Activated CD4-positive, alpha-beta T cell treated with anti-CD3 and anti-CD28 coated beads for 1 hour (primary cell): ENCODE results near the gene NR5A2.

Experiments
- DNase-seq: peaks from one replicate; pipeline ENCODE4 v3.0.0-alpha.2; 2020

The NR5A2 gene

DNA sequence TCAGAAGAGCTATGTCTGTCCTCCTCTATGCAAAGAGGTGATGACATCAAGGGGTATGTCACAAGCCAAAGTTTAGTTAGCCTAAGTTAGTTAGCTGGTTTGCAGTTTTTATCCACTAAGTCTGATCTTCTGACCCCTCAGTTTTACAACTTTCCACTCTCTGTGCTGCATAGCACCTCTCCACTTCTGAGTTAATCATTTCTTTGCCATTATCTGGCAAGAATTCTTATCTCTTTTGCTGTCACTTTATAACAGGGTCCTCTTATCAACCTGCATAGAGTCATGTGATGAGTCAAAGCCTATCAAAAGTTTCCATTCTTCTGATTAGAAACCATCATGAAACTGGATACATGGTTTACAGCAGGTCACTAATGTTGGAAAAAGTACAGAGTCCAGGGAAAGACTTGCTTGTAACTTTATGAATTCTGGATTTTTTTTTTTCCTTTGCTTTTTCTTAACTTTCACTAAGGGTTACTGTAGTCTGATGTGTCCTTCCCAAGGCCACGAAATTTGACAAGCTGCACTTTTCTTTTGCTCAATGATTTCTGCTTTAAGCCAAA is at the start of gene NR5A2:
TSS of gene NR5A2 (plus strand) at position 447 of the 560 bp plus-strand sequence. CDS start 138 bp downstream, outside the sequence.
- no peak for DNase-seq

DNA sequence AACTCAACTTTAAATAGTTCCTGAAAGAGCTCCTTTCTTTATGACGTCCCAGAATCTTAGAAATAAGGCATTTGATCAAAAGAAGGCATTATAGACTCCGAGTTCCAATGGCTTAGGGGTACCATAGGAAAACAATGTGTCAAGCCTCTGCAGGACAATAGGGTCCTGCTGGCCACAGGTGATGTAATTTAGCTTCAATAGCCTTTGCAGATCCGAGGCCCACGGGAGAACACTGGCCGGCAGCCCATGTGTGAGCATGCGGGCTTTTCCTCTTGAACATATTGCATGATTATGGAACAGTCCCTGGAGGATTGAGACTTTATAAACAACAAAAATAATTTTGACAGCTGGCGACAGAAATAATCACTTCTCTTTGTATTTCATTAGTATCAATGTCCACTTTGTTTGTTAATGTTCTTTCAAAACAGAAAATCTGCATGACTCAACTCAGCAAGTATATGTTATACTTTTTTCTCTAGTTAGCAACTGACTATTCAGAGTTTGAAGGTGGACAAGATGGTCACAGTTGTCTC is 49.0 kb upstream of the NR5A2 start:
- DNase-seq: no peak

DNA sequence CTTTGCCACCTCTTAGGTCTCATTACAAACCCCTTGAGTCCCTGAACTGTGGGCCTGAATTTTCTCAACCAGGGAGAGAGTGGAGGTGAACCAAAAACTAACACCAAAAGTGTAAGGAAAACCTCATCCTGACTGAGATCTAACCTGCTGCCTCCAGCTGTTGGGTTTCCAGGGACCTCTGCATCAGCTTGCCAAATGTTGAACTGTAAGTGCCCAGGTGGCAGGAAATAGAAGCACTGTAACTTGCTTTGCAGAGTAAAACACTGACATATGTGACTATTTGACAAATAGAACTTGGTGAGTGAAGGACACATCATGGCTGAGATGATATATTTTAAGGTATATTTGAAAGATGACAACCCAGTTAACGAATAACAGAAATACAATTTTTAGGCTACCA is 48.4 kb upstream of the NR5A2 start:
- no peak for DNase-seq

DNA sequence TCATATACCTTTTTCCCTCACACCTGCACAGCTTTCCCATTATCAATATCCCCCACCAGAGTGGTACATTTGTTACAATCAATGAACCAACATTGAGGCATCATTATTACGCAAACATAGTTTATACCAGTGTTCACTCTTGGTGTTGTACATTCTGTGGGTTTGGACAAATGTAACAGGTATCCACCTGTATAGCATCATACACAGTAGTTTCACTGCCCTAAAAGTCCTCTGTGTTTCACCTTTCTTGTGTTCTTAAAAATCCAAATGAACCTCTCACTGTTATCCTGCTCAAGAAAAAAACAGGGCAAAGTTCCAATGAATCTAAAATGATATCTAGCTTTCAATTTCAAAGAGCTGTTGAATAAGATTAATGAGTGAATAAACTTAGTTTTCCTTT is 45.9 kb upstream of the NR5A2 start:
- no peak for DNase-seq

DNA sequence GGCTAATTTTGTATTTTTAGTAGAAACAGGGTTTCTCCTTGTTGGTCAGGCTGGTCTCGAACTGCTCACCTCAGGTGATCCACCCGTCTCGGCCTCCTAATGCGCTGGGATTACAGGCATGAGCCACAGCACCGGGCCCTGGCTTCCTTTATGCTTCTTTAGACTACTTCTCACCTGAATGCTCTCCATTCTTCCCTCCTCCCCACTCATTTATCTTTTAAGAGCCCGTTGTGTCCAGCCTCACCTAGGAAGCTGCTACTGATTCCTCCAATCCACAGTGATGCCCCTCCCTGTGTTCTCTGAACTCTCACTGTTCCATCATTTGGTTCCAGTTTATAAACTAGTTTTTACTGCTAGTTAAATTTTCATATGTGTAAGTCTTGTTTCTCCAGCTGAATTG is 44.9 kb upstream of the NR5A2 start:
- DNase-seq: no peak

DNA sequence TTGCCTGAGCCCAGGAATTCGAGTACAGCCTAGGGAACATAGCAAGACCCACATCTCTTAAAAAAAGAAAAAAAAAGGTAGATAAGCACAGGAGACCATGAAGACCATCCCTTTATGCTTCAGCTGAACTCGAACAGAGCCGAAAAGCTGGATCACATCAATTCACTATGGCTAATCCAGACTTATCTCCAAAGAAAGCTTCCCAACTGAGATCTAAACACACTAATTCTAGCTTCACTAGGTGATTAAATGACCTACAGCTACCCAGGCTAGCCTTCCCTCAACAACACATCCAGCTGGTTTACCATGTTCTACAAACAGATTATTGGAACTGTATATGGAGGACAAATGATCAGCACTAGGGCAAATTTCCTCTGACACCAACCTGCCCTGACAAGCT is 44.0 kb upstream of the NR5A2 start:
- DNase-seq: no peak

DNA sequence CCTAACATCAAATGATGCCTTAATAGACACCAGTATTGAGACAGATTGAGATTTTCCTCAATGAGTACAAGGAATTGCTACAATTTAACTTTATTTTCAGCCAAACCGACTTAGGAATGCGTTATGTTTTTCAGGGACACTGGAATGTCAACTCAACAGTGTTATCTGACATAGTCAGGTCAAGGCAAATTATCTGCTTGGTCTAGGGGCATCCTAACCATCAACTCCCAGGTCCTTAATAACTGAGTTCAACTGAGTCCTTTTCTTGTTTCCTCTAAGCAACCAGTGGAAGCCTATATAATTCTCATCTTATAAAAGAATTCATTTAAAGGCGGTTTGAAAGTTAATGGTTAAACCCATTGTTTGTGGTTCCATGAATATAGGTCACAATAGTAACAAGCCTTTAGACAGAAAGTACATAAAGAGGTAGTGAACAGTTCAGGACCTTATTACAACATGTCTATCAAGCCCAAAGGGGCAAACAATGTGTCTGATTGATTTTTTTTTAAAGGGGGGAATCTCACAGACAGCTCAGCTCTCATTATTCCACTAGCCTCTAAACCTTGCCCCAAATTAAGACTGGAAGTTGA is 32.3 kb upstream of the NR5A2 start:
- no peak for DNase-seq

DNA sequence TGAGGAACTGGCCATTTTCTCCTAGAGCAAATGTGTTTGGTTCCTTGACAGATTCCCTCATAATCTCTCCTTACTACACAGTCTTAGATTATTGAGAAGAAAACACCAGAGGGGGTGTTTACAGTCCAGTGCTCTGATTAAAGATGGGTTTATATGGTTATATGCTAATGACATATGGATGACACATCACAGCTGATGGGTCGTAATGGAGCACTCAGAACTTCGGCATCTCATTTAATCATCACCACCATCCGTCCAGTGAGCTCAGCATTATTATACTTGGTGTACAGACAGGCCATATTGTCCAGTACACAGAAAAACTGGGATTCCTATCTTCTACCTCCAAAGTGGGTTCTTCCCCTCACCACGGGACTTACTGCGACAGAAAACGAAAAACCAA is 22.3 kb upstream of the NR5A2 start:
- DNase-seq: no peak

DNA sequence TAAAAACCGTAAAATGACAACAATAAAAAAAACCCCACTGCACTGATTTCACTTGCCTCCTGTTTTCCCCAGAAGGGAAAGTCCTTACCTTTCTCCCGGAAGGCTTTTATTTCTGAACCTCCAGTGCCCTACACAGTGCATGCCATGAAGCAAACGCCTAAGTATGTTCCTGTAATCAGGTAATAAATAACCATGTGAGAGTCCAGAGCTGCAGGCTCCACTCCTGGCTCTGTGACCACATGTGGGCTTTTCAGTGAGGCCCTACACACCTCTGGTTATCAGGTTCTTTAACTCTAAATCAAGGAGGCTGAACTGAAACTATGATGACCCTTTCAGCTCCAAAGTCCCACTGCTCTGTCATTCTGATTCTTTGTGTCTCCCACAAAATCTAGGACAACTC is 20.8 kb upstream of the NR5A2 start:
- no peak for DNase-seq

DNA sequence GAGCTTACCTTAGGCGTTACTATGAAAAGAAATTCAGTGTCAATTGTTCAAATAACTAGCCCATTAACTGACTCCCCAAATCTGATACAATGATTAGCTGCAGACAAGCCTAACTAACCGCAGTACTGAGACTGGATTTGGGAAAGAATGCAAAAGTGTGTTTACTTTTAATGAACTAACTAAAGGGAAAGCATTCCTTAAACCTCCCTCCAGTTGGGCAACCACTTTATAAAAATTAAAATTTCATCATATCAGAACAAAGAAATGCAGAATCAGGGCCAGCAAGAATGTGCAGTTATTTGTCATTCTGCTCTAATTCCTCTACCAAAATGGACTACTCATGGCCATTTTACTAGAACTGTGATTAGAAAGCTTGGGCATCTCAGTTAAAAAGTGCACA is 11.7 kb upstream of the NR5A2 start:
- DNase-seq: no peak

DNA sequence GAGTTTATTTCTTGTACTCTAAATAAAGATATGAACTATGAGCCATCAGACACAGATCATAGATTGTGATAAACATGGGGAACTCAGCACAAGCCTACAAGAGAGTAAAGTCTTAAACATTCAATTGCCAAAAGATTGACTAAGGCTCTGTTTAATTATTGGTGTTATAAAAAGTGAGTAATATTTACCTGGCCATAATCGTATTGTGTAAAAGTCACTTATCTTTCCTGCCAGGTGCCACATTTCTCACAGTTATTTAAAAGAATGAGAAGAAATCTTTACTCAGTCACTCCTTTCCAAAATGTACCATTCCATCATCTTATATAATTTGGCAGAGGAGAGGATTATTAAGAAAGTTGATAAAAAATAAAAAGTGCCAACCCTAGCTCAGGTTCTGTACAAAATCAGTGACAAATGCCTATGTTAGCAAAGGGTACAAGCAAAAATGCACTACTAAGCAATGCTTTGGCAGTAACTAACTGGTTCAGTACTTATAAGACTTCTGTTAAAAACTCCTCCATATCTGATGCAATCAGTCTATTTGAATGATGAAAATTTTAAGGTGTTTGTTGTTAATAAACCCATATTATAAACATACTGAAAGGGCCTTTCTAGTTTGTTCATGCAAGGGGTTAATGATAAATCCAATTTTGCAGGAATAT is 5.8 kb upstream of the NR5A2 start:
- DNase-seq: no peak

DNA sequence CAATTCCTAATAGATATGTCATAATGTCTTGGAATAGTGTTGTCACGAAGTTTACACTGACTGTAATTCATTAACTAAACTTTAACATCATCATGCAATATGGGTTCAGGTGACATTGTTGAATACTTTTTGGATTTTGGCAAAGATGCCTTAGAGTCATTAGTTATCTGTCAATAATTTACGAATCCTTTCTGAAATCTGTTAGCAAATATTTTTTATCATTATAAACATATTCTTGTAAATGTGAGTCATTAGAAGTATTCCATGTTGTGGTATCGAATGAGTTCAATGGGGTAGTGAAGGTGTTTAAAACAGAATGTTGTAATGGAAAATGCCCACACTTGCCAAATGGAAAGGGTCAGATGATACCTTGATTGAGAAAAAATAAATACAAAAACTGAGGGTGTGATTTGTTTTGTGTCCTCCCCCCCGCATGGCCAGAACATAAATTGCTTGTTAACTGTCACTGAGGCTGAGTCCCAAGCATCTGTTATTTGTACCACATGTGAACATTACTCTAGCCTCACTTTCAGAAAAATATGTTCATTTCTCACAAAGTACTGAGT is 5.2 kb upstream of the NR5A2 start:
- no peak for DNase-seq

DNA sequence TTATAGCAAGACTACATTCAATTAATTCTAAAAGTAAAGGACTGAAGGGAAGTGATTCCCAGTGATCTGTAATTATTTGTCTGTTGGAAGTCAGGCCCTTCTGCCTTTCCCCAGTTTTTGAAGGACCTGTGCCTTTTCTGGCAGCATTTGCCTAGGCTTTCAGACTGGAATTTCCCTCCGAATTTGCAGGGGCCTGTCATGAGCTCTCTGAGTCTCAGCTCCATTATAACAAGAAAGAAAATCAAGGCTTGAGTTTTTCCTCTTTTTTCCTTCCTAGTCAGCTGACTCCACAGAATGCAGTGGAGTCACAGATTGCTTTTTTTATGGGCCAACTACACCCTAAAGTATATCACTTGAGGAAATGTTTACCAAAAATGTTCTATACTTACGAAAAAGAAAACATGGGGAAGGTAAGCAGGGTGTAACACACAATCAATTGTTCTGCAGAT is 1.1 kb downstream of the NR5A2 start:
- no peak for DNase-seq

DNA sequence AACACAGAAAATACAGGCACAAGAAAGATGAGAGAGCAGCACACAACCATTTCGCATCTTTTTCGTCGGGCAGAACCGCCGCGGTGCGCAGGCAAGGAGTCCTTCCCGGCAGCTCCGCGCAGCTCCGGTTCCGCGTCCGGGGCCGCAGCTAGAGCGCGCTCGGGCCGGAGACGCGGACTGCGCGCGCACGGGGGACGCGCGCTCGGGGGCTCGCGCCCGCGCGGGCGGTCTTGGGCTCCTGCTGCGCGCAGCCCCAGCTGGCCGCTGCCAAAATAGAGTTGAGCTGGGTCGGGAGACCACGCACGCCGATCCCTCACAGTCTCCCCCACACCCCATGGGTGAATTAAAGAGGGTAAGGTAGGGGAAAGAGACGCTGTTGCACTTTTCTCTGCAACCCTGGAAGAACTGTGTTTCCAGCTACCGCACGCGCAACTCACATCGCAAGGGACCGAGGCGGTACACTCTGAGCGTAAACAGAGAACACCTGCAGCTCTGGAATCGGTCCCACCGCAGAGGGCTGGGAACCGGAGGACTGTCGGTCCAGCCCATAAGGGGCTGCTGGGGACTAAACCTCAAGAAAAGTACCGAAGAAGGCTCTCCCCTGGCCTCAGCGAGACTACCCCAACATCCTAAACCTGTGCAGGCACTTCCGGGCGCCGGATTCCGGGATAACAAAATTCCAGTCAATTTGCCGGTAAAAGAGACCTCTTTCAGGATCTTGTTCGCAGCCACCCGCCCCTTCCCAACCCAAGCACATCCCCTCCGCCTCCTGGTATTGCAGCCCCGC is 1.7 kb downstream of the NR5A2 start:
- no peak for DNase-seq

DNA sequence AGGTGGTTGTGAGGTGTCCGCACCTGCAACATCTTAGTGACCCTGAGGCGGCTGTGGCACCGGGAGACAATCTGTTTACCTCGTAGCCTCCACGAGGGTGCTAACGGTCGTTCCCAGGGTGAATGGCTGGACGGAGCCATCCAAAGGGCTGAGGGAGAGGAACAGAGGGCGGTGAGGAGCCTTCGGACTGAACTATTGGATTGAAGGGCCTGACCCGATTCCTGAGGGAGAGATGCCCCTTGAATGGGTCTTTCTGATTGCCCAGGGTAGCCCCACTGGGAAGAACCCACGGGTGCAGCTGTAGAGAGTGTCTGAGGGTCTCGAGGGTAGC is 2.3 kb downstream of the NR5A2 start:
- DNase-seq: no peak

DNA sequence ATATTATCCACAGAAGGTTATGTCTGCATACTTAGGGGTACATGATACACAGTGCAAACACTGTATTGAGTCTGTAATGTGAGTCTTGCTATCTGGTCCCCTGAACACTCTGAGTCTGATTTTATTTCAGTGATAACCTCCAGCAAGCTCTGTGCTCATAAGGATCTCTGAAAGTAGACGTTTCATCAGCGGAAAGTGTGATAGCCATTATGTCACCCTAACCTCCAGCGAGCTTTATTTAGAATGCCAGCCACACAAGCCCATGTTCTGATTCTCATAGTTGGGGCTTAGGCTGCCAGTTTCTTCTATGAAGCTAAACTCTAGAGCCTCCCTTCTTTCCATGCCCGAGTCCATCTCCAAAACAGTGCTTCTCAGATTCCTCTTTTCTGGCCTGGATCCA is 3.3 kb downstream of the NR5A2 start:
- no peak for DNase-seq

DNA sequence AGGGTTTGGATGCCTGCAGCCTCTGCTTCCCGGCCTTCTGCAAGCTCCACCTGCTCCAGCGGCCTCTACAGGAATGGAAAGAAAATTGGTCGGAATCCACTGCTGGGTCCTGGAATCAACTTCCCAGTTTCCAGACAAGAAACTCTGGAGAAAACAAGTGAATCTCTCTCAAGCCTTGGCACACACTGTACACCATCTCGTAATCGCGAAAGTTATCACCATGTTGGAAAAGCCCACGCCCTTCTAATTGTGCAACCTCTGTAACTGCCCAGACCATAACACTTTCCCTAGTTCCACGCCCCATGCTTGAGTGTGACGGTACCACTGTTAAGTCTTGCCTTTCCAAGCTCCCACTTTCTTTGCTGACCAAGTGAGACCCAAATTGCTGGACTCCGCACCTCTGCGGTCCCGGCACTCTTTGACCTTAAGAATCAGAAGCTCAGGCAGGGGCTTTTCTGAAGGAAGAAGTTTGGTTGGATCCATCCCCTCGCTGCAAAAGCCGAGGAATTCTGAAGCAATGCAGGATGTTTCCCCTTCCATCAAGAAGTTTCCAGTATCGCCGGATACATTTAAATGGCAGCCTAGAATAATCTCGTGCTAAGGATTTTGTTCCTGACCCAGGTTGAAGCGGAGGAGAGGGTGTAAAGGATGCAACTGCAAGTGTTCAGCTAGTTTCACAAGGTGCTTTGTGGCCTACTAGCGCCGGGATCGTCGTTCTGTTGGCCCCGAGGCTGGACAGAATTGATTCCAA is 6.2 kb downstream of the NR5A2 start:
- no peak for DNase-seq

DNA sequence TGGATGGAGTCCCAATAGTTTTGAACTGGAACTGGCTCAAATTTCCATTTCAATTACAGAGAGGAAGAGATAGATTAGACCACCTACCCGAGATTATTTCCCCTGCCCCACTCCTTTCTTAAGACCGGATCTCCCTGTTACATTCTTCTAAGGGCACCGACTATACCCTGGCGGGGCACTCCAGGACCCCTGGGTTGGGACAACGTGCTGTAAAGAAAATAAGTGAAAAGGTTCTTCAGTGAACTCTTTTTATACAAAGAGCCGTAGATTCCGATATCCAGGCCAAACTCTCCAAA is 6.7 kb downstream of the NR5A2 start:
- no peak for DNase-seq

DNA sequence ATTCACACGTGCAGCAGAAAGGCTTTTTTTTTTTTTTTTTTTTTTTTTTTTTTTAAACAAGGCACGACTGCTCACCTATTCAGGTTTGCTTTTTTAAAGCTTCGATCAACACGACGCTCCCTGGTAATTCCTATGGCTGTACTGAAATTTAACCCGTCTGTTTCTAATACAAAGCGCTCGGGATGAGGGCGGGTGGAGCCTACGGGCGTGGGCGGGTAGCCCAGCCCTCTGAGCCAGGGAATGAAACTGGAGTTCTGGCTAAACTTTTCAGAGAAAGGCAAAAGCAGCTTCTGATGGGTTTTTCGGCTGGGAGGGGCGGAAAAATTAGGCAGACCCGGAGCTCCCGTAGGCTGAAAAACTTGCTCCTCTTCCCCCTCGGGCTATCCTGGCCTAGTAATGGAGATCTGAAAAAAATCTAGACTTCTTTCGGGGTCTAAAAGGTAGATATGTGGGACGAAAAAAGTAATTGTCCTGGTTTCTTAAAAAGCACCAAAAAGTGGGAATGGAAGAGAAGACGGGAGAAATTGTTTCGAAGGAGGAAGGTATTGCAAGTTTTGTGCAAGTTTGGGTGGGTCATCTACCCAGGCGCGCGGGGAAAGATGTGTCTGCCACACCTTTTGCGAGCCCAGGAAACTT is 7.4 kb downstream of the NR5A2 start:
- no peak for DNase-seq

DNA sequence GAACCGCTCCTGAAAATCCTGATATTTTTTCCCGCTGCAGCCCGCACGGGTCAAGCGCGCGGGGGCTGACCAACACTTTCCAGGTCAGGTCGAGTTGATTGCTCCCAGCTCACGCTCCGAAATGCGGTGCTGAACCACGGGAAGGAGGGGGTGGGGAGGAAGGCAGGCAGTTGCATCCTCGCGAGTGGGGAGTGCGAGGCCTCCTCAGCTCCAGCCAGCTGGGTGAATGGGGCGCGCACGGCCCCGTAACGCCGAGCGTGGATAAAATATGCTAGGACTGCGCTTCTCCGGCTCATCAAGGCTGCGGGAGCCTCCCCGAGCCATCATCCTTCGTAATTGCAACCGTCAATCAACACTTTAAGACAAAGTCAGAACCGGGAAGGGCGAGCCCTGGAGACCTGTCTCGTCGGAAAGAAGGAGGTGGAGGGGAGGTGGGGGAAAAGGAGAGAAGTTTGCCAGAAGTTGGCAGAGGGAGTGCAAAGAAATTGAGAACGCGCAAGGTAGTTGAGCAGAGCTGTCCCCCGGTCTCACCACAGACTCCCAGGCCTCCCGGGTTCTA is 8.0 kb downstream of the NR5A2 start:
- DNase-seq: no peak

DNA sequence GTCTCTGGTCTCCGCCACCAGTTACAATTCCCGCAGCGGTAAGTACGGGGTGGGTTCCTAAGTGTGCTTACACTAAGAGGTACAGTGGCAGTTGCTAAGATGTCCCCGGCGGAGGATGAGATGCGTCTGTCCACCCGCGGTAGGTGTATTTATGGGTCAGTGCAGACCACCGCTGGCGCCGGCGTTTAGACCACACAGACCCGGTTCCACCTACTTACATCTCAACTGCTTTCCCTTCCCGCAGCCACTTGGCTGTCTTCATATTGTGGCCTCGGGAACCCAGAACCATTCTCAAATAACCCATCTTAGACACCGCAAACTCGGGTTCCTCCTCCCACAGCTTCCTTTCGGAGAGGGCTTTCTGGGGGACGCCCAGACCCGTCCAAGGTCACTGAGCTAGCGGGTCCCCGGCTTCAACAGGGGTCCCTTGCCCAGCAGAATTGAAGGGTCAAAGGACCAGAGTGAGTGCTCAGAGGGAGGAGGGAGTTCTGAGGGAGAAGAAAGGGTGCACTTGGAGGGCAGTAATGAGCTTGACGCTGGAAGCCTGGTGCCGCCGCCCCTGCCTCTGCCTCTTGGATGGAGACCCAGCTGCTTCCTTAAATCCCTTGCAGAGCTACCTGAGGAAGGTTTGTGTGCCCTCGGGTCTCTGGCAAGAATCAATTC is 8.6 kb downstream of the NR5A2 start:
- DNase-seq: no peak
